ENCODE results near the gene RTN1.

RTN1 gene

DNA sequence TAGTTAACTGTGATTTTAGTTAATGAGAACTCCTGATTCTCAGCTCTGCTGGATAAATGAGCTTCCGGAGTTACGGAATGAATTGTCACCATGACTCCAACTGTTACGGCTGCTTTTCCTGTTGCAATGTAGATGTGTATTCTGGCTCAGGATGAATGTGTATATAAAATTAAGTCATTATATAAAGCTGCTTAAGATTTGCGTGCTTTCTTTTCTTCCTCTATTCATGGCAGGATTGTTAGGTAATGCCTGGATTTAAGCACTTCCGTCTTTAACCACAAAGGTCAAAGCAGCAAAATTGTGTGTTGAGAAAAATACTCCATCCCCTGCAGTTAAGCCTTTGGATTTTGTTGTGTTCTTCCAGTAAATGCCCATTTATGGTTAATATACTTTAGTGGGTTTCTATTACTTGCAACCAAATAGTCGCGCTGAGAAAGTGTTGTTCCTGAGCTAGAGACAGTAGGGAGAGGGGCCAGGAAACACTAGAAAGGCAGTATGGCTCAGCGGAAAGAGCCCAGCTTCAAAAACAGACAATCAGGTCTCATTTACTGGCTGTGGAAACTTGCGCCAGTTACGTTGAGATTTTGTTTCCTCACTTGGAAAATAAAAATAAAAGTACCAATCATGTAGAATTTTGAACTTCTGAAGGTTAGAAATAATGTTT, 284.6 kb downstream of the RTN1 start:
- Histone ChIP-seq H3K79me2 (ENCODE audit: low read length) (no peaks in the 10 kb centered on the region), H3K4me2 (ENCODE audit: low read depth, low read length) (no peak overlapping the region), H3K27me3 (replicated peaks; ENCODE audit: insufficient read depth, low read length) (no peaks in the 10 kb centered on the region), H2AFZ (ENCODE audit: low read length) (no peak overlapping the region), H3K9ac (ENCODE audit: low read length) (no peak overlapping the region), H3K9me3 (replicated peaks; ENCODE audit: insufficient read depth, low read length) (no peaks in the 10 kb centered on the region), H3K4me1 (ENCODE audit: low read length) (no peaks in the 10 kb centered on the region), H3K4me3 (ENCODE audit: low read length) (no peak overlapping the region), H3K9me2 (replicated peaks; ENCODE audit: insufficient read depth, low read length) (no peaks in the 10 kb centered on the region), H3K36me3 (replicated peaks; ENCODE audit: insufficient read depth, low read length) (no peaks in the 10 kb centered on the region), H4K20me1 (ENCODE audit: insufficient read depth, low read length) (no peaks in the 10 kb centered on the region), H3F3A (ENCODE audit: insufficient read depth, low read length) (no peaks in the 10 kb centered on the region), H3K27ac (ENCODE audit: low read length) (no peak overlapping the region)
- no peak for DNase-seq
- TF ChIP-seq, protein P1, sequence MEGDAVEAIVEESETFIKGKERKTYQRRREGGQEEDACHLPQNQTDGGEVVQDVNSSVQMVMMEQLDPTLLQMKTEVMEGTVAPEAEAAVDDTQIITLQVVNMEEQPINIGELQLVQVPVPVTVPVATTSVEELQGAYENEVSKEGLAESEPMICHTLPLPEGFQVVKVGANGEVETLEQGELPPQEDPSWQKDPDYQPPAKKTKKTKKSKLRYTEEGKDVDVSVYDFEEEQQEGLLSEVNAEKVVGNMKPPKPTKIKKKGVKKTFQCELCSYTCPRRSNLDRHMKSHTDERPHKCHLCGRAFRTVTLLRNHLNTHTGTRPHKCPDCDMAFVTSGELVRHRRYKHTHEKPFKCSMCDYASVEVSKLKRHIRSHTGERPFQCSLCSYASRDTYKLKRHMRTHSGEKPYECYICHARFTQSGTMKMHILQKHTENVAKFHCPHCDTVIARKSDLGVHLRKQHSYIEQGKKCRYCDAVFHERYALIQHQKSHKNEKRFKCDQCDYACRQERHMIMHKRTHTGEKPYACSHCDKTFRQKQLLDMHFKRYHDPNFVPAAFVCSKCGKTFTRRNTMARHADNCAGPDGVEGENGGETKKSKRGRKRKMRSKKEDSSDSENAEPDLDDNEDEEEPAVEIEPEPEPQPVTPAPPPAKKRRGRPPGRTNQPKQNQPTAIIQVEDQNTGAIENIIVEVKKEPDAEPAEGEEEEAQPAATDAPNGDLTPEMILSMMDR (IDR thresholded peaks at IDR 0.05; ENCODE audit: low read length) = no peak
- no peak for TF ChIP-seq EZH2 (optimal IDR thresholded peaks at IDR 0.05; ENCODE audit: low read depth, low read length)
- TF ChIP-seq EZH2phosphoT487 (IDR thresholded peaks at IDR 0.05; ENCODE audit: low read length) = no peak

DNA sequence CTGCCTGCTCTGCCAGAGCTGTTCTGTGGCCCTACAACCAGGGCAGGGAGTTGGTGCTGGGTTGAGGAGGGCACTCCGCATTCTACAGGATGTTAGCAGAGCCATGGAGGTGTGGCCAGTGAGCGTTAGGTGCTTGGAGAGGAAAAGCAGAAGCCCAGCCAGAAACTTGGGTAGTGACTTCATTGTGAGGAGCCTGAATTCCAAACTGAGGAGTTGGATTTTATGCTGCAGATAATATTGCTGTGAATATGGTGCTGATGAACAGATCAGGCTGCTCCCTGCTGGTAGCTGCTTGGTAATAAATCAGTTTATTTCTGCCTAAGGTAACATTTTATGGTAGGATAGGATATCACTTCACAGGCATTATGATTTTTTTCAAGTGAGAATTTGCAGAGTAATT, 286.8 kb downstream of the RTN1 start:
- Histone ChIP-seq H3K9ac (ENCODE audit: low read length) (no peak overlapping the region), H3K4me3 (ENCODE audit: low read length) (no peak overlapping the region), H3K9me2 (replicated peaks; ENCODE audit: insufficient read depth, low read length) (no peaks in the 10 kb centered on the region), H3K4me1 (ENCODE audit: low read length) (no peaks in the 10 kb centered on the region), H3K36me3 (replicated peaks; ENCODE audit: insufficient read depth, low read length) (no peaks in the 10 kb centered on the region), H2AFZ (ENCODE audit: low read length) (no peak overlapping the region), H3K27me3 (replicated peaks; ENCODE audit: insufficient read depth, low read length) (no peaks in the 10 kb centered on the region), H4K20me1 (ENCODE audit: insufficient read depth, low read length) (no peaks in the 10 kb centered on the region), H3K27ac (ENCODE audit: low read length) (no peak overlapping the region), H3K4me2 (ENCODE audit: low read depth, low read length) (no peak overlapping the region), H3F3A (ENCODE audit: insufficient read depth, low read length) (no peaks in the 10 kb centered on the region), H3K9me3 (replicated peaks; ENCODE audit: insufficient read depth, low read length) (no peaks in the 10 kb centered on the region), H3K79me2 (ENCODE audit: low read length) (no peaks in the 10 kb centered on the region)
- DNase-seq = no peak
- TF ChIP-seq EZH2 (optimal IDR thresholded peaks at IDR 0.05; ENCODE audit: low read depth, low read length) = no peak
- no peak for TF ChIP-seq EZH2phosphoT487 (IDR thresholded peaks at IDR 0.05; ENCODE audit: low read length)
- TF ChIP-seq, protein P1 (IDR thresholded peaks at IDR 0.05; ENCODE audit: low read length) = no peak

DNA sequence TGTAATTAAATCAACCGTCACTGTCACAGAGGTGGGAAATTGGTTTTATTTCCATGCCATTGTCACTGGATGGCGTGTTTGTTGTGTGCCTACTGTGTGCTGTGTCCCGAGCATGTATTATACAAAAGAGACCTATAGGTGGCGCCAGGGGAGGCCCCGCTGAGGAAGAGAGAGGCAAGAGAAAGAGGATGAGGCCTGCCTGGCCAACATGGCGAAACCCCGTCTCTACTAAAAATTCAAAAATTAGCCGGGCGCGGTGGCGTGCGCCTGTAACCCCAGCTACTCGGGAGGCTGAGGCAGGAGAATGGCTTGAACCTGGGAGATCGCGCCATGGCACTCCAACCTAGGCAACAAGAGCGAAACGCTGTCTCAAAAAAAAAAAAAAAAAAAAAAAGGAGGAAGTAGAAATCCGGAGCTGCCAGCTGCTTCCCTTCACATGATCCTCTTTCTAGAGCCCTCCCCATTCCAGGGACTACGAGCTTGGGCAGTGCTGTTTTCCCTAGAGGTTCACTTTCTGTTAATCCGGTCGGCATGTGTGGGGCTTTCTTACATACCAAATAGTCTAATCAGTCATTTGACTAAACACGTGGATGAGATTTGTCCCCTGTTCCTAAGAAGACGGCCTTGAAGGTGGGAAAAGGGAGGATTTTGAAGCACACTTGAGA, 287.6 kb downstream of the RTN1 start:
- no peak overlapping the region for H2AFZ ChIP-seq (ENCODE audit: low read length)
- H3K36me3 ChIP-seq (replicated peaks; ENCODE audit: insufficient read depth, low read length) = no peaks in the 10 kb centered on the region
- no peak overlapping the region for H3K4me3 ChIP-seq (ENCODE audit: low read length)
- no peak for TF ChIP-seq EZH2 (optimal IDR thresholded peaks at IDR 0.05; ENCODE audit: low read depth, low read length)
- no peak for TF ChIP-seq EZH2phosphoT487 (IDR thresholded peaks at IDR 0.05; ENCODE audit: low read length)
- TF ChIP-seq, protein P1 (IDR thresholded peaks at IDR 0.05; ENCODE audit: low read length) = no peak
- DNase-seq = no peak
- H3K4me2 ChIP-seq (ENCODE audit: low read depth, low read length) = no peak overlapping the region
- no peaks in the 10 kb centered on the region for H3K79me2 ChIP-seq (ENCODE audit: low read length)
- no peak overlapping the region for H3K27ac ChIP-seq (ENCODE audit: low read length)
- no peaks in the 10 kb centered on the region for H4K20me1 ChIP-seq (ENCODE audit: insufficient read depth, low read length)
- no peaks in the 10 kb centered on the region for H3K27me3 ChIP-seq (replicated peaks; ENCODE audit: insufficient read depth, low read length)
- H3F3A ChIP-seq (ENCODE audit: insufficient read depth, low read length) = no peaks in the 10 kb centered on the region
- no peaks in the 10 kb centered on the region for H3K4me1 ChIP-seq (ENCODE audit: low read length)
- no peaks in the 10 kb centered on the region for H3K9me2 ChIP-seq (replicated peaks; ENCODE audit: insufficient read depth, low read length)
- no peak overlapping the region for H3K9ac ChIP-seq (ENCODE audit: low read length)
- no peaks in the 10 kb centered on the region for H3K9me3 ChIP-seq (replicated peaks; ENCODE audit: insufficient read depth, low read length)

Measured in MM.1S (cell line).